Liver (tissue), 9 donors: Measurements from ENCODE around the gene SLC12A1. TPM values are rescaled to one million over a fixed set of nuclear protein-coding genes. Genes with fewer than 3 reads are reported as not detected.

ENCODE experiments used
- DNase-seq: peaks from one replicate; pipeline ENCODE4 v3.0.0-alpha.2; 2017; ENCODE audit warnings: low spot score
- H3K27ac ChIP-seq, 2 donors: one replicate each; pipeline ENCODE4 v1.7.0; 2013; ENCODE audit warnings: inconsistent platforms in 2 of 2, low read length in 2 of 2, control low read depth in 1 of 2, low read depth in 1 of 2, mild to moderate bottlenecking in 1 of 2
- H3K27me3 ChIP-seq, 4 donors: one replicate each; pipeline versions ENCODE4 v1.6.1 to v1.7.0; 2013; ENCODE audit warnings: low read length in 3 of 4, inconsistent platforms in 1 of 4, mild to moderate bottlenecking in 1 of 4, moderate library complexity in 1 of 4; ENCODE audit not compliant: control insufficient read depth in 4 of 4, insufficient read depth in 4 of 4
- H3K36me3 ChIP-seq, 4 donors: one replicate each; pipeline versions ENCODE4 v1.6.1 to v1.7.0; 2013; ENCODE audit warnings: low read length in 3 of 4, mild to moderate bottlenecking in 3 of 4, low read depth in 1 of 4, moderate library complexity in 1 of 4; ENCODE audit not compliant: control insufficient read depth in 4 of 4, insufficient read depth in 3 of 4
- H3K4me1 ChIP-seq, 4 donors: one replicate each; pipeline versions ENCODE4 v1.6.1 to v1.7.0; 2013; ENCODE audit warnings: low read length in 3 of 4, mild to moderate bottlenecking in 3 of 4, moderate library complexity in 1 of 4; ENCODE audit not compliant: control insufficient read depth in 4 of 4, insufficient read depth in 4 of 4
- H3K4me3 ChIP-seq, 3 donors: one replicate each; pipeline versions ENCODE4 v1.6.1 to v1.7.0; 2013; ENCODE audit warnings: low read length in 3 of 3, control low read depth in 1 of 3, low read depth in 1 of 3, mild to moderate bottlenecking in 1 of 3
- H3K9ac ChIP-seq, 2 donors: one replicate each; pipeline ENCODE4 v1.7.0; 2013; ENCODE audit warnings: low read length in 2 of 2, mild to moderate bottlenecking in 2 of 2, moderate library complexity in 2 of 2, control low read depth in 1 of 2, low read depth in 1 of 2
- H3K9me3 ChIP-seq, 4 donors: one replicate each; pipeline versions ENCODE4 v1.6.1 to v1.7.0; 2013; ENCODE audit warnings: low read length in 3 of 4; ENCODE audit not compliant: control insufficient read depth in 4 of 4
- EGR1 ChIP-seq, 2 donors: IDR thresholded peaks; 2 replicates each; pipeline ENCODE4 v1.6.1; 2016 to 2018; ENCODE audit warnings: antibody characterized with exemption in 2 of 2, low read depth in 2 of 2
- FOXA2 ChIP-seq: IDR thresholded peaks from 2 replicates; pipeline ENCODE4 v1.6.1; 2016; ENCODE audit warnings: antibody characterized with exemption
- GABPA ChIP-seq, 2 donors: IDR thresholded peaks in 1 of 2; conservative IDR thresholded peaks in 1 of 2; 2 replicates each; pipeline ENCODE4 v1.6.1; 2016; ENCODE audit warnings: antibody characterized with exemption in 2 of 2, mild to moderate bottlenecking in 1 of 2, moderate library complexity in 1 of 2
- HNF4A ChIP-seq, 2 donors: conservative IDR thresholded peaks; 2 replicates each; pipeline ENCODE4 v1.6.1; 2016; ENCODE audit warnings: antibody characterized with exemption in 2 of 2, mild to moderate bottlenecking in 2 of 2
- HNF4G ChIP-seq: IDR thresholded peaks from 2 replicates; pipeline ENCODE4 v1.6.1; 2016; ENCODE audit warnings: antibody characterized with exemption
- JUND ChIP-seq, 2 donors: IDR thresholded peaks; 2 replicates each; pipeline ENCODE4 v1.6.1; 2016; ENCODE audit warnings: antibody characterized with exemption in 2 of 2
- NR2F2 ChIP-seq: IDR thresholded peaks from 2 replicates; pipeline ENCODE4 v1.6.1; 2016; ENCODE audit warnings: antibody characterized with exemption
- RAD21 ChIP-seq, 2 donors: IDR thresholded peaks; 2 replicates each; pipeline ENCODE4 v1.6.1; 2016; ENCODE audit warnings: antibody characterized with exemption in 2 of 2, mild to moderate bottlenecking in 2 of 2
- RXRA ChIP-seq, 2 donors: IDR thresholded peaks; 2 replicates each; pipeline ENCODE4 v1.6.1; 2017 to 2018; ENCODE audit warnings: antibody characterized with exemption in 2 of 2, mild to moderate bottlenecking in 1 of 2
- SP1 ChIP-seq: IDR thresholded peaks from 2 replicates; pipeline ENCODE4 v1.6.1; 2018; ENCODE audit warnings: antibody characterized with exemption, mild to moderate bottlenecking
- TAF1 ChIP-seq: conservative IDR thresholded peaks from 2 replicates; pipeline ENCODE4 v1.6.1; 2016; ENCODE audit warnings: antibody characterized with exemption, mild to moderate bottlenecking
- YY1 ChIP-seq: IDR thresholded peaks from 2 replicates; pipeline ENCODE4 v1.6.1; 2016; ENCODE audit warnings: antibody characterized with exemption, mild to moderate bottlenecking
- WGBS: extraction: QIAGEN DNeasy Blood & Tissue Kit; methylation state at CpG from one replicate; pipeline ENCODE4 v1.1.7; 2013; 5-methylcytosine and 5-hydroxymethylcytosine counted together
- polyA plus RNA-seq, 2 donors: library from polyadenylated mRNA; stranded (reverse) in 1 of 2; unstranded in 1 of 2; fragments of 200-250 nt in 1 of 2; fragments of >200 nt in 1 of 2; fragmentation: Nextera tagmentation in 1 of 2; extraction: Ambion mirVana in 1 of 2; gene quantifications; one replicate each; pipeline versions ENCODE4 v1.2.1 to v1.2.3, GENCODE V29; 2013 to 2015
- total RNA-seq, 2 donors: library from RNA; depleted of rRNA; stranded (reverse); fragments of >200 nt; gene quantifications; one replicate each; pipeline ENCODE4 v1.2.3, GENCODE V29; 2014
- TF ChIP-seq, protein P1 (sequence below): IDR thresholded peaks from 2 replicates; pipeline ENCODE4 v1.6.1; 2016; ENCODE audit warnings: antibody characterized with exemption
- TF ChIP-seq, protein P2 (sequence below): fragments of 150-350 bp; IDR thresholded peaks from 2 replicates; pipeline ENCODE4 v1.5.1; 2017; ENCODE audit warnings: improper control_type of control experiment, low read depth, low read length; ENCODE audit not compliant: missing input control
- TF ChIP-seq, protein P3 (sequence below): IDR thresholded peaks from 2 replicates; pipeline ENCODE4 v1.6.1; 2016; ENCODE audit warnings: antibody characterized with exemption
- TF ChIP-seq, protein P4 (sequence below): IDR thresholded peaks from 2 replicates; pipeline ENCODE4 v1.6.1; 2016; ENCODE audit warnings: antibody characterized with exemption, mild to moderate bottlenecking
- donor health status: healthy.
- donor health status: healthy.
- donor health status: healthy.
- donor health status: healthy.
- donor health status: healthy.

SLC12A1 gene
- total RNA-seq (under 1 TPM; 0.05 to 0.42 TPM), polyA plus RNA-seq (under 1 TPM; 0.03 to 0.13 TPM)

DNA sequence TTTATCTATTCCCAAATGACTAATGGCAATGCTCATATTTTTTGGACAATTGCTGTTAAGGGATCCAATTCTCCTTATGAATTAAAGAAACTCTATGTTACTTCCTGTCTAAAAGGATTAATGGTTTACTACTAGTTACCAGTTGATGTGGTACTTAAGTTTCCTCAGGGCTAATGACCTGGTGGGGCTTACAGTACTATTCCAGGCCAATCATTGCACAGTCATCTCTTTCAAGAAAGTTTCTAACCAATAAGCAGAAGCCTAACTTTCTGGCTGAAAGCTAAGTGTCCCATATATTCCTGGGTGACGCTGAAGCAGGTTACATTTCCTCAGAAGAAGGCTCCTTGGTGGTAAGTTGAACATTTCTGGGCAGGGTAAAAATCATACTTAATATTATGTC is at the start of gene SLC12A1:
Gene SLC12A1 (plus strand): TSS at position 322 of the 400 bp plus-strand sequence. CDS start 1,418 bp downstream, outside the sequence.
- WGBS: 82% methylated on average over 1 of the region's 1 CpG
- TF ChIP-seq NR2F2 (no peak), JUND (IDR thresholded peaks at IDR 0.05) (no peak), RXRA (IDR thresholded peaks at IDR 0.05) (no peak), SP1 (no peak), FOXA2 (no peak), TAF1 (no peak), HNF4G (no peak), YY1 (no peak), RAD21 (IDR thresholded peaks at IDR 0.05) (no peak)
- TF ChIP-seq, protein P1, sequence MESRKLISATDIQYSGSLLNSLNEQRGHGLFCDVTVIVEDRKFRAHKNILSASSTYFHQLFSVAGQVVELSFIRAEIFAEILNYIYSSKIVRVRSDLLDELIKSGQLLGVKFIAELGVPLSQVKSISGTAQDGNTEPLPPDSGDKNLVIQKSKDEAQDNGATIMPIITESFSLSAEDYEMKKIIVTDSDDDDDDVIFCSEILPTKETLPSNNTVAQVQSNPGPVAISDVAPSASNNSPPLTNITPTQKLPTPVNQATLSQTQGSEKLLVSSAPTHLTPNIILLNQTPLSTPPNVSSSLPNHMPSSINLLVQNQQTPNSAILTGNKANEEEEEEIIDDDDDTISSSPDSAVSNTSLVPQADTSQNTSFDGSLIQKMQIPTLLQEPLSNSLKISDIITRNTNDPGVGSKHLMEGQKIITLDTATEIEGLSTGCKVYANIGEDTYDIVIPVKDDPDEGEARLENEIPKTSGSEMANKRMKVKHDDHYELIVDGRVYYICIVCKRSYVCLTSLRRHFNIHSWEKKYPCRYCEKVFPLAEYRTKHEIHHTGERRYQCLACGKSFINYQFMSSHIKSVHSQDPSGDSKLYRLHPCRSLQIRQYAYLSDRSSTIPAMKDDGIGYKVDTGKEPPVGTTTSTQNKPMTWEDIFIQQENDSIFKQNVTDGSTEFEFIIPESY: no peak
- TF ChIP-seq, protein P2, sequence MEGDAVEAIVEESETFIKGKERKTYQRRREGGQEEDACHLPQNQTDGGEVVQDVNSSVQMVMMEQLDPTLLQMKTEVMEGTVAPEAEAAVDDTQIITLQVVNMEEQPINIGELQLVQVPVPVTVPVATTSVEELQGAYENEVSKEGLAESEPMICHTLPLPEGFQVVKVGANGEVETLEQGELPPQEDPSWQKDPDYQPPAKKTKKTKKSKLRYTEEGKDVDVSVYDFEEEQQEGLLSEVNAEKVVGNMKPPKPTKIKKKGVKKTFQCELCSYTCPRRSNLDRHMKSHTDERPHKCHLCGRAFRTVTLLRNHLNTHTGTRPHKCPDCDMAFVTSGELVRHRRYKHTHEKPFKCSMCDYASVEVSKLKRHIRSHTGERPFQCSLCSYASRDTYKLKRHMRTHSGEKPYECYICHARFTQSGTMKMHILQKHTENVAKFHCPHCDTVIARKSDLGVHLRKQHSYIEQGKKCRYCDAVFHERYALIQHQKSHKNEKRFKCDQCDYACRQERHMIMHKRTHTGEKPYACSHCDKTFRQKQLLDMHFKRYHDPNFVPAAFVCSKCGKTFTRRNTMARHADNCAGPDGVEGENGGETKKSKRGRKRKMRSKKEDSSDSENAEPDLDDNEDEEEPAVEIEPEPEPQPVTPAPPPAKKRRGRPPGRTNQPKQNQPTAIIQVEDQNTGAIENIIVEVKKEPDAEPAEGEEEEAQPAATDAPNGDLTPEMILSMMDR: no peak
- TF ChIP-seq, protein P3, sequence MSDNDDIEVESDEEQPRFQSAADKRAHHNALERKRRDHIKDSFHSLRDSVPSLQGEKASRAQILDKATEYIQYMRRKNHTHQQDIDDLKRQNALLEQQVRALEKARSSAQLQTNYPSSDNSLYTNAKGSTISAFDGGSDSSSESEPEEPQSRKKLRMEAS: no peak
- Histone ChIP-seq H3K4me3 (no peak within 1 kb of the TSS), H3K9ac (no peak within 1 kb of the TSS), H3K4me1 (no peaks in the 10 kb centered on the region), H3K27me3 (peaks cover 0 to 3% (median 0%) of the 10 kb centered on the region in 4 donors), H3K9me3 (peaks cover 0 to 4% (median 0%) of the 10 kb centered on the region in 4 donors), H3K36me3 (no peaks in the 10 kb centered on the region), H3K27ac (no peak within 1 kb of the TSS)
- DNase-seq: no peak

DNA sequence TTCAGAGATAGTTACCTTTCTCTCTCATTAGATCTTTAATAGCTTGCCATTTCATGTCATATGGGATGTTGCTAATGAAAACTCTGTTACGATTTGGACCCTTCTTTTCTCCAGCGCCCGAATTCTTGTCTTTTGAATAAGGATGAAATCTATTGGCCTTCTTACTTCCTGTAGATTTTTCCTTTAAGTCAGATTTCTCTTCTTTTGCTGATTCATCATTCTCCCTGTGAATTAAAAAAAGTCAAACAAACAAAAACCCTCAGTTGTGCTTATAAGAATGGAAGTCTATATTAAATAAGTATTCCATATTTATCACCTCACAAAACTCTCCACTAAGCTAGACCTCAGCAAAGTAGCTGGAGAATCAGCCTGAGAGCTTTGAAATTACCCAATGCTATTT is 37.5 kb upstream of the SLC12A1 start:
- WGBS: 58% methylated on average over 3 of the region's 3 CpGs
- Histone ChIP-seq H3K9ac (no peak overlapping the region), H3K4me1 (no peaks in the 10 kb centered on the region), H3K27ac (no peak overlapping the region), H3K9me3 (no peaks in the 10 kb centered on the region), H3K4me3 (no peak overlapping the region), H3K36me3 (no peaks in the 10 kb centered on the region), H3K27me3 (no peaks in the 10 kb centered on the region)
- DNase-seq: no peak
- TF ChIP-seq JUND (IDR thresholded peaks at IDR 0.05): no peak
- no peak for TF ChIP-seq FOXA2
- no peak for TF ChIP-seq RXRA (IDR thresholded peaks at IDR 0.05)
- no peak for TF ChIP-seq NR2F2
- TF ChIP-seq HNF4A (conservative IDR thresholded peaks at IDR 0.05): no peak
- TF ChIP-seq GABPA (IDR thresholded peaks at IDR 0.05 in 1 of 2, conservative IDR thresholded peaks at IDR 0.05 in 1 of 2): no peak

DNA sequence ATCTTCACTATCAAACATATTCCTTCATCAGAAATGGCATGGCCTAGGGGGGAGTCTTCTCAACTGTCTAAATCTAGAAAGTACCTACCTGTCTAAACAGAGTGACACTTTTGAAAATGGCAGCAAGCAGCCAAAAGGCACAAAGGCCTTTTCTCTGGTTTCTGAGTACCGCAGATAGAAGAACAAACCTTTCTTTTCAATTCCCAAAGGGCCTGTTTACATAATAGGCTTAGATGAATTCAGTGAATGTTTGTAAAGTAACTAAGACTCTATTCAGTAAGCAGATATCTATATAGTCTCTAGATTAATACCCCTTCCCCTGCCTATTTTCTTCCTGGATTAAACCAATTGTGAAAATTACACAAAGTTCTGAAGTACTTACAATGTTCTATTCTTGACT is 35.1 kb upstream of the SLC12A1 start:
- Histone ChIP-seq H3K27ac (no peak overlapping the region), H3K4me3 (no peak overlapping the region), H3K27me3 (no peaks in the 10 kb centered on the region), H3K9ac (no peak overlapping the region), H3K4me1 (no peaks in the 10 kb centered on the region), H3K36me3 (no peaks in the 10 kb centered on the region), H3K9me3 (no peaks in the 10 kb centered on the region)
- WGBS: 86% methylated on average over 1 of the region's 1 CpG
- DNase-seq: no peak
- TF ChIP-seq RXRA (IDR thresholded peaks at IDR 0.05) (no peak), SP1 (no peak), RAD21 (IDR thresholded peaks at IDR 0.05) (no peak), YY1 (no peak), GABPA (IDR thresholded peaks at IDR 0.05 in 1 of 2, conservative IDR thresholded peaks at IDR 0.05 in 1 of 2) (no peak), HNF4A (conservative IDR thresholded peaks at IDR 0.05) (no peak), EGR1 (IDR thresholded peaks at IDR 0.05; ENCODE audit: low read depth in 2 of 2) (no peak)
- TF ChIP-seq, protein P3: no peak
- TF ChIP-seq, protein P1: no peak
- TF ChIP-seq, protein P4, sequence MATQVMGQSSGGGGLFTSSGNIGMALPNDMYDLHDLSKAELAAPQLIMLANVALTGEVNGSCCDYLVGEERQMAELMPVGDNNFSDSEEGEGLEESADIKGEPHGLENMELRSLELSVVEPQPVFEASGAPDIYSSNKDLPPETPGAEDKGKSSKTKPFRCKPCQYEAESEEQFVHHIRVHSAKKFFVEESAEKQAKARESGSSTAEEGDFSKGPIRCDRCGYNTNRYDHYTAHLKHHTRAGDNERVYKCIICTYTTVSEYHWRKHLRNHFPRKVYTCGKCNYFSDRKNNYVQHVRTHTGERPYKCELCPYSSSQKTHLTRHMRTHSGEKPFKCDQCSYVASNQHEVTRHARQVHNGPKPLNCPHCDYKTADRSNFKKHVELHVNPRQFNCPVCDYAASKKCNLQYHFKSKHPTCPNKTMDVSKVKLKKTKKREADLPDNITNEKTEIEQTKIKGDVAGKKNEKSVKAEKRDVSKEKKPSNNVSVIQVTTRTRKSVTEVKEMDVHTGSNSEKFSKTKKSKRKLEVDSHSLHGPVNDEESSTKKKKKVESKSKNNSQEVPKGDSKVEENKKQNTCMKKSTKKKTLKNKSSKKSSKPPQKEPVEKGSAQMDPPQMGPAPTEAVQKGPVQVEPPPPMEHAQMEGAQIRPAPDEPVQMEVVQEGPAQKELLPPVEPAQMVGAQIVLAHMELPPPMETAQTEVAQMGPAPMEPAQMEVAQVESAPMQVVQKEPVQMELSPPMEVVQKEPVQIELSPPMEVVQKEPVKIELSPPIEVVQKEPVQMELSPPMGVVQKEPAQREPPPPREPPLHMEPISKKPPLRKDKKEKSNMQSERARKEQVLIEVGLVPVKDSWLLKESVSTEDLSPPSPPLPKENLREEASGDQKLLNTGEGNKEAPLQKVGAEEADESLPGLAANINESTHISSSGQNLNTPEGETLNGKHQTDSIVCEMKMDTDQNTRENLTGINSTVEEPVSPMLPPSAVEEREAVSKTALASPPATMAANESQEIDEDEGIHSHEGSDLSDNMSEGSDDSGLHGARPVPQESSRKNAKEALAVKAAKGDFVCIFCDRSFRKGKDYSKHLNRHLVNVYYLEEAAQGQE: no peak
